ENCODE results near the gene SH3RF1. TPM values are rescaled to one million over a fixed set of nuclear protein-coding genes. Genes with fewer than 3 reads are reported as not detected.

The SH3RF1 gene
- total RNA-seq, 1 experiment from 2014 or later: 16.6 TPM

DNA sequence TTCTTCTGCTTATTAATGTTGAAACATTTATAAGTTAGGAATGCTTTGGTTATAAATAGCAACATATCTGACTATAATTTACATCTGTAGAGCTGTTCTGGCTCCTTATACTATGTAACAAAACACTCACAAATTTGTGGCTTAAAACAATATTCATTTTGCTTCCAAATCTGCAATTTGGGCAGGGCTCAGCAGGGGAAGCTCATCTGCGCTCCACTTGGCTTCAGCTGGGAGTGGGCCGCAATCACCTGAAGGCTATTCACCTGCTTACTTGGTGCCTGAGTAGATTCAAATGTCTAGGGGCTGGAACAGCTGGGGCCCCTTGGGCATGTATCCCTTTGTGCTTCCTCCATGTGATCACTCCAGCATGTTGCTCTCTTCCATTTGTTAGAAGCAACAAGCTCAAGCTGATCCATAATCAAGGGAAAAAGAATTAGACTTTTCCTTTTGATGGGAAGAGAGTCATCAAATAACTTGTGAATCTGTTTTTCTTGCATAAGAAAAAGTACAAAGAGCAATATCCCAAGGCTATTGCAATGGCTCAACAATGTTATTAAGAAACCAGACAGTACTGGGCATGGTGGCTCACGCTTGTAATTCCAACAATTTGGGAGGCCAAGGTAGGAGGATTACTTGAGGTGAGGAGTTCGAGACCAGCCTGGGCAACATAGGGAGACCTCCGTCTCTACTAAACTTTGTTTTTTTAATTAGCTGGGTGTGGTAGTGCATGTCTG lies 225.9 kb downstream of the SH3RF1 start:
- Mint-ChIP-seq H3K27ac (no peak overlapping the region), H3K9me3 (no peaks in the 10 kb centered on the region), H3K27me3 (ENCODE audit: low read depth) (no peaks in the 10 kb centered on the region), H3K36me3 (no peaks in the 10 kb centered on the region), H3K4me1 (peaks cover 11% of the 10 kb centered on the region), H3K4me3 (no peak overlapping the region)
- ChIA-PET POLR2A (interaction anchor here (0.6 to 1.1 kb wide), 2 partner anchors 35 to 97 kb away, joined by 3 read pairs; partner anchors contain the start of gene CBR4), CTCF (interaction anchor here (0.8 to 1.7 kb wide), 5 partner anchors 15 to 448 kb away, joined by 3 to 7 read pairs (median 4); no protein-coding TSS in a partner anchor)
- no peak for ATAC-seq
- no peak for DNase-seq (ENCODE audit: low spot score)
- no peak for TF ChIP-seq TEAD4 (CRISPR knock-in tag; IDR thresholded peaks at IDR 0.05)
- no peak for TF ChIP-seq ZNF263 (CRISPR knock-in tag; IDR thresholded peaks at IDR 0.05; ENCODE audit: low read depth)
- no peak for TF ChIP-seq SMAD4 (CRISPR knock-in tag; IDR thresholded peaks at IDR 0.05)
- no peak for TF ChIP-seq FOXJ3 (CRISPR knock-in tag; IDR thresholded peaks at IDR 0.05; ENCODE audit: borderline replicate concordance)
- no peak for TF ChIP-seq ZNF396 (CRISPR knock-in tag; IDR thresholded peaks at IDR 0.05; ENCODE audit: borderline replicate concordance)
- TF ChIP-seq NR1H2 (CRISPR knock-in tag; IDR thresholded peaks at IDR 0.05): no peak
- no peak for TF ChIP-seq FOXP1 (CRISPR knock-in tag; IDR thresholded peaks at IDR 0.05; ENCODE audit: borderline replicate concordance)
- TF ChIP-seq, protein P1, sequence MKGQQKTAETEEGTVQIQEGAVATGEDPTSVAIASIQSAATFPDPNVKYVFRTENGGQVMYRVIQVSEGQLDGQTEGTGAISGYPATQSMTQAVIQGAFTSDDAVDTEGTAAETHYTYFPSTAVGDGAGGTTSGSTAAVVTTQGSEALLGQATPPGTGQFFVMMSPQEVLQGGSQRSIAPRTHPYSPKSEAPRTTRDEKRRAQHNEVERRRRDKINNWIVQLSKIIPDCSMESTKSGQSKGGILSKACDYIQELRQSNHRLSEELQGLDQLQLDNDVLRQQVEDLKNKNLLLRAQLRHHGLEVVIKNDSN (CRISPR knock-in tag; IDR thresholded peaks at IDR 0.05): no peak
- TF ChIP-seq, protein P2, sequence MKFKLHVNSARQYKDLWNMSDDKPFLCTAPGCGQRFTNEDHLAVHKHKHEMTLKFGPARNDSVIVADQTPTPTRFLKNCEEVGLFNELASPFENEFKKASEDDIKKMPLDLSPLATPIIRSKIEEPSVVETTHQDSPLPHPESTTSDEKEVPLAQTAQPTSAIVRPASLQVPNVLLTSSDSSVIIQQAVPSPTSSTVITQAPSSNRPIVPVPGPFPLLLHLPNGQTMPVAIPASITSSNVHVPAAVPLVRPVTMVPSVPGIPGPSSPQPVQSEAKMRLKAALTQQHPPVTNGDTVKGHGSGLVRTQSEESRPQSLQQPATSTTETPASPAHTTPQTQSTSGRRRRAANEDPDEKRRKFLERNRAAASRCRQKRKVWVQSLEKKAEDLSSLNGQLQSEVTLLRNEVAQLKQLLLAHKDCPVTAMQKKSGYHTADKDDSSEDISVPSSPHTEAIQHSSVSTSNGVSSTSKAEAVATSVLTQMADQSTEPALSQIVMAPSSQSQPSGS (CRISPR knock-in tag; IDR thresholded peaks at IDR 0.05; ENCODE audit: borderline replicate concordance, low read depth): no peak
- TF ChIP-seq, protein P3, sequence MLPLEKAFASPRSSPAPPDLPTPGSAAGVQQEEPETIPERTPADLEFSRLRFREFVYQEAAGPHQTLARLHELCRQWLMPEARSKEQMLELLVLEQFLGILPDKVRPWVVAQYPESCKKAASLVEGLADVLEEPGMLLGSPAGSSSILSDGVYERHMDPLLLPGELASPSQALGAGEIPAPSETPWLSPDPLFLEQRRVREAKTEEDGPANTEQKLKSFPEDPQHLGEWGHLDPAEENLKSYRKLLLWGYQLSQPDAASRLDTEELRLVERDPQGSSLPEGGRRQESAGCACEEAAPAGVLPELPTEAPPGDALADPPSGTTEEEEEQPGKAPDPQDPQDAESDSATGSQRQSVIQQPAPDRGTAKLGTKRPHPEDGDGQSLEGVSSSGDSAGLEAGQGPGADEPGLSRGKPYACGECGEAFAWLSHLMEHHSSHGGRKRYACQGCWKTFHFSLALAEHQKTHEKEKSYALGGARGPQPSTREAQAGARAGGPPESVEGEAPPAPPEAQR (CRISPR knock-in tag; IDR thresholded peaks at IDR 0.05): no peak
- TF ChIP-seq, protein P4, sequence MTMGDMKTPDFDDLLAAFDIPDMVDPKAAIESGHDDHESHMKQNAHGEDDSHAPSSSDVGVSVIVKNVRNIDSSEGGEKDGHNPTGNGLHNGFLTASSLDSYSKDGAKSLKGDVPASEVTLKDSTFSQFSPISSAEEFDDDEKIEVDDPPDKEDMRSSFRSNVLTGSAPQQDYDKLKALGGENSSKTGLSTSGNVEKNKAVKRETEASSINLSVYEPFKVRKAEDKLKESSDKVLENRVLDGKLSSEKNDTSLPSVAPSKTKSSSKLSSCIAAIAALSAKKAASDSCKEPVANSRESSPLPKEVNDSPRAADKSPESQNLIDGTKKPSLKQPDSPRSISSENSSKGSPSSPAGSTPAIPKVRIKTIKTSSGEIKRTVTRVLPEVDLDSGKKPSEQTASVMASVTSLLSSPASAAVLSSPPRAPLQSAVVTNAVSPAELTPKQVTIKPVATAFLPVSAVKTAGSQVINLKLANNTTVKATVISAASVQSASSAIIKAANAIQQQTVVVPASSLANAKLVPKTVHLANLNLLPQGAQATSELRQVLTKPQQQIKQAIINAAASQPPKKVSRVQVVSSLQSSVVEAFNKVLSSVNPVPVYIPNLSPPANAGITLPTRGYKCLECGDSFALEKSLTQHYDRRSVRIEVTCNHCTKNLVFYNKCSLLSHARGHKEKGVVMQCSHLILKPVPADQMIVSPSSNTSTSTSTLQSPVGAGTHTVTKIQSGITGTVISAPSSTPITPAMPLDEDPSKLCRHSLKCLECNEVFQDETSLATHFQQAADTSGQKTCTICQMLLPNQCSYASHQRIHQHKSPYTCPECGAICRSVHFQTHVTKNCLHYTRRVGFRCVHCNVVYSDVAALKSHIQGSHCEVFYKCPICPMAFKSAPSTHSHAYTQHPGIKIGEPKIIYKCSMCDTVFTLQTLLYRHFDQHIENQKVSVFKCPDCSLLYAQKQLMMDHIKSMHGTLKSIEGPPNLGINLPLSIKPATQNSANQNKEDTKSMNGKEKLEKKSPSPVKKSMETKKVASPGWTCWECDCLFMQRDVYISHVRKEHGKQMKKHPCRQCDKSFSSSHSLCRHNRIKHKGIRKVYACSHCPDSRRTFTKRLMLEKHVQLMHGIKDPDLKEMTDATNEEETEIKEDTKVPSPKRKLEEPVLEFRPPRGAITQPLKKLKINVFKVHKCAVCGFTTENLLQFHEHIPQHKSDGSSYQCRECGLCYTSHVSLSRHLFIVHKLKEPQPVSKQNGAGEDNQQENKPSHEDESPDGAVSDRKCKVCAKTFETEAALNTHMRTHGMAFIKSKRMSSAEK (CRISPR knock-in tag; IDR thresholded peaks at IDR 0.05; ENCODE audit: borderline replicate concordance): no peak
- no peak for TF ChIP-seq ZNF121 (CRISPR knock-in tag; IDR thresholded peaks at IDR 0.05)
- TF ChIP-seq, protein P5, sequence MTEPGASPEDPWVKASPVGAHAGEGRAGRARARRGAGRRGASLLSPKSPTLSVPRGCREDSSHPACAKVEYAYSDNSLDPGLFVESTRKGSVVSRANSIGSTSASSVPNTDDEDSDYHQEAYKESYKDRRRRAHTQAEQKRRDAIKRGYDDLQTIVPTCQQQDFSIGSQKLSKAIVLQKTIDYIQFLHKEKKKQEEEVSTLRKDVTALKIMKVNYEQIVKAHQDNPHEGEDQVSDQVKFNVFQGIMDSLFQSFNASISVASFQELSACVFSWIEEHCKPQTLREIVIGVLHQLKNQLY (CRISPR knock-in tag; IDR thresholded peaks at IDR 0.05): no peak
- no peak for TF ChIP-seq JUN (CRISPR knock-in tag; IDR thresholded peaks at IDR 0.05)
